Measurements from ENCODE around the gene MTCL3.

The MTCL3 gene

DNA sequence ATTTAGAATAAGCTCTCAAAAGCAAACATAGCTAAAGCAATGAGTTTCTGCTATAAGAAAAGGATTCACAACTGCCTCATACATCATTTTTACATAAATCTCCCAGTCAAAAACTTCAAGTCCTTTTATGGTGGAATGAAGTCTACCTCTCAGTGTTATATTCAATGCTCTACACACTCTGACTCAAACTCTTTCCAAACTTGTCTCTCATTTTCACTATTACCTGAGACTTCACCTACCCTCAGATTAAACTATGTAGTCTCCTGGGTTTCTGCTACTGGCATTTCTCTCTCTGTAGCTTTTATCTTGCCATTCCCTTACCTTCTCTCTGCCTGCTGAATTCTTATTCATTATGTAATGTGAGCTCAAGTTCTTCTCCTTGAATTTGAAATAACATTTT is 71.4 kb downstream of the MTCL3 start:
- Histone ChIP-seq H3K9ac (ENCODE audit: extremely low read depth, low read length, poor library complexity, severe bottlenecking) (no peak overlapping the region), H3K27me3 (ENCODE audit: control insufficient read depth, insufficient read depth, low read length, poor library complexity, severe bottlenecking) (no peaks in the 10 kb centered on the region), H3K4me1 (ENCODE audit: control insufficient read depth, insufficient read depth, low read length) (no peaks in the 10 kb centered on the region), H3K9me3 (ENCODE audit: control insufficient read depth, low read length) (no peaks in the 10 kb centered on the region), H3K4me3 (ENCODE audit: low read length) (no peak overlapping the region), H3K36me3 (ENCODE audit: control insufficient read depth, insufficient read depth, low read length) (no peaks in the 10 kb centered on the region), H3K27ac (ENCODE audit: low read depth, low read length) (no peak overlapping the region)
- Mint-ChIP-seq H3K27me3 (ENCODE audit: insufficient read depth) (no peaks in the 10 kb centered on the region), H3K4me1 (peaks cover 8% of the 10 kb centered on the region), H3K27ac (no peak overlapping the region), H3K9me3 (no peaks in the 10 kb centered on the region), H3K4me3 (no peak overlapping the region), H3K36me3 (ENCODE audit: low read depth) (no peaks in the 10 kb centered on the region)
- DNase-seq: no peak
- TF ChIP-seq, protein P1, sequence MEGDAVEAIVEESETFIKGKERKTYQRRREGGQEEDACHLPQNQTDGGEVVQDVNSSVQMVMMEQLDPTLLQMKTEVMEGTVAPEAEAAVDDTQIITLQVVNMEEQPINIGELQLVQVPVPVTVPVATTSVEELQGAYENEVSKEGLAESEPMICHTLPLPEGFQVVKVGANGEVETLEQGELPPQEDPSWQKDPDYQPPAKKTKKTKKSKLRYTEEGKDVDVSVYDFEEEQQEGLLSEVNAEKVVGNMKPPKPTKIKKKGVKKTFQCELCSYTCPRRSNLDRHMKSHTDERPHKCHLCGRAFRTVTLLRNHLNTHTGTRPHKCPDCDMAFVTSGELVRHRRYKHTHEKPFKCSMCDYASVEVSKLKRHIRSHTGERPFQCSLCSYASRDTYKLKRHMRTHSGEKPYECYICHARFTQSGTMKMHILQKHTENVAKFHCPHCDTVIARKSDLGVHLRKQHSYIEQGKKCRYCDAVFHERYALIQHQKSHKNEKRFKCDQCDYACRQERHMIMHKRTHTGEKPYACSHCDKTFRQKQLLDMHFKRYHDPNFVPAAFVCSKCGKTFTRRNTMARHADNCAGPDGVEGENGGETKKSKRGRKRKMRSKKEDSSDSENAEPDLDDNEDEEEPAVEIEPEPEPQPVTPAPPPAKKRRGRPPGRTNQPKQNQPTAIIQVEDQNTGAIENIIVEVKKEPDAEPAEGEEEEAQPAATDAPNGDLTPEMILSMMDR (conservative IDR thresholded peaks at IDR 0.05): no peak

DNA sequence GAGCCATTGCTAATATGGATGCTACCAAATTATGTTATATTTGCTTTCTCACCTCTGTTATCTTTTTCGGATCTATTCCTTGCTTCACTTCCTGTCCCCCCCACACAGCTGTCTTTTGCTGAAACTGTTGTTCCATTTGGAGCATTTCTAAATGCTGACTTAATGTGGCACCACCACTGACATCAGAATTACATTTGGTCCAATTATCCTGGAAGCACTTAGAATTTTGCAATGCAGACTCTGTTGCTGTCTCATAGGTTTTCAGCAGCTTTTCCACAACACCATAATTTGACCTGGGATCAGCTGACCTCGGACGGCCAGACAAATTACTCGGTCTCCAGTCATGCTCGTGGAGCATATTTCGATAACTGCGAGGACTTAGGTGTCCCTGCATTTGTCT is 72.8 kb downstream of the MTCL3 start:
- H3K36me3 ChIP-seq (ENCODE audit: control insufficient read depth, insufficient read depth, low read length): no peaks in the 10 kb centered on the region
- Mint-ChIP-seq H3K4me1 (peaks cover 8% of the 10 kb centered on the region), H3K36me3 (ENCODE audit: low read depth) (no peaks in the 10 kb centered on the region), H3K27ac (no peak overlapping the region), H3K9me3 (no peaks in the 10 kb centered on the region), H3K4me3 (no peak overlapping the region), H3K27me3 (ENCODE audit: insufficient read depth) (no peaks in the 10 kb centered on the region)
- no peaks in the 10 kb centered on the region for H3K27me3 ChIP-seq (ENCODE audit: control insufficient read depth, insufficient read depth, low read length, poor library complexity, severe bottlenecking)
- H3K27ac ChIP-seq (ENCODE audit: low read depth, low read length): no peak overlapping the region
- no peak overlapping the region for H3K9ac ChIP-seq (ENCODE audit: extremely low read depth, low read length, poor library complexity, severe bottlenecking)
- H3K4me1 ChIP-seq (ENCODE audit: control insufficient read depth, insufficient read depth, low read length): no peaks in the 10 kb centered on the region
- no peak for DNase-seq
- WGBS, 2 experiments (ENCODE audit: insufficient coverage in 1 of 2, insufficient read length in 1 of 2): 95 to 97% methylated on average over 6 to 7 of the region's 7 CpGs
- no peaks in the 10 kb centered on the region for H3K9me3 ChIP-seq (ENCODE audit: control insufficient read depth, low read length)
- no peak overlapping the region for H3K4me3 ChIP-seq (ENCODE audit: low read length)
- TF ChIP-seq, protein P1 (conservative IDR thresholded peaks at IDR 0.05): no peak

DNA sequence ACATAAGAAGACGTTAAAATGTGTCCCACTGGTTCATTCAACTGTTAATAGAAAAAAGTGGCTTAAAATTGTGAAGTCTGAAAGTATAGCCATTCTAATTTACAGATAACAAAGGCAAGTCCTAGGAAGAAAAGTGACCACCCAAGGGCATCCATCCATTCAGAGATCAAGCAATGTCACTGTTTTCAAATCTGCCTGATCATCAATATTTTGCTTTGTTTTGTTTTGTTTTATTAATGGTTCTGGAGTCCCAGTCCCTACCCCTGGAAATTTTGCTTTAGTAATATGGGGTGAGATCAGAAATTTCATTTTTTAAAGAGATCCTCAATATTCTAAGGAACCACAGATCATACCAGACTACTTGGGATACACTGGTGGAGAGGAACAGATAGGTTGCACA is 77.3 kb downstream of the MTCL3 start:
- WGBS, 2 experiments (ENCODE audit: insufficient coverage in 1 of 2, insufficient read length in 1 of 2): 100% methylated on average over 1 of the region's 1 CpG; no CpG with 5 or more reads in 1 of the 2 experiments
- H3K4me1 ChIP-seq (ENCODE audit: control insufficient read depth, insufficient read depth, low read length): no peaks in the 10 kb centered on the region

More for the DNA sequence above, 77.3 kb downstream of the MTCL3 start:
- Mint-ChIP-seq H3K27ac (no peak overlapping the region), H3K9me3 (no peaks in the 10 kb centered on the region), H3K4me3 (no peak overlapping the region), H3K36me3 (ENCODE audit: low read depth) (no peaks in the 10 kb centered on the region), H3K4me1 (no peaks in the 10 kb centered on the region), H3K27me3 (ENCODE audit: insufficient read depth) (no peaks in the 10 kb centered on the region)
- Histone ChIP-seq H3K9ac (ENCODE audit: extremely low read depth, low read length, poor library complexity, severe bottlenecking) (no peak overlapping the region), H3K4me3 (ENCODE audit: low read length) (no peak overlapping the region), H3K27me3 (ENCODE audit: control insufficient read depth, insufficient read depth, low read length, poor library complexity, severe bottlenecking) (no peaks in the 10 kb centered on the region), H3K27ac (ENCODE audit: low read depth, low read length) (no peak overlapping the region), H3K36me3 (ENCODE audit: control insufficient read depth, insufficient read depth, low read length) (no peaks in the 10 kb centered on the region), H3K9me3 (ENCODE audit: control insufficient read depth, low read length) (no peaks in the 10 kb centered on the region)
- TF ChIP-seq, protein P1 (conservative IDR thresholded peaks at IDR 0.05): no peak
- no peak for DNase-seq

Data from endodermal cell (in vitro differentiated cells).